GM19372 (cell line): ENCODE results near the gene UGT3A1.

Experiments used
- ATAC-seq: cut with Tn5 transposase; IDR thresholded peaks from one replicate; pipeline ENCODE4 v1.9.1; 2021; ENCODE audit warnings: mild to moderate bottlenecking, low read depth, moderate library complexity; ENCODE audit not compliant: unreplicated experiment

The UGT3A1 gene

GRCh38 chr5:35921930-35922329, 69.3 kb downstream of the UGT3A1 start:
- no peak for ATAC-seq

- ATAC-seq, result no peak
Measured at GRCh38 chr5:35920890-35921289, 70.3 kb downstream of the UGT3A1 start.

- no peak for ATAC-seq
Measured at GRCh38 chr5:35919191-35919590, 72.0 kb downstream of the UGT3A1 start.

- ATAC-seq, result no peak
Measured at GRCh38 chr5:35908814-35909213, 82.4 kb downstream of the UGT3A1 start.

- ATAC-seq, result no peak
Measured at GRCh38 chr5:35908228-35908627, 83.0 kb downstream of the UGT3A1 start.

- no peak for ATAC-seq
Measured at GRCh38 chr5:35904443-35905132, 86.6 kb downstream of the UGT3A1 start.

- ATAC-seq, result no peak
Measured at GRCh38 chr5:35903631-35904203, 87.5 kb downstream of the UGT3A1 start.

- no peak for ATAC-seq
Measured at GRCh38 chr5:35902046-35902672, 89.0 kb downstream of the UGT3A1 start.
